H9 (cell line): ENCODE results near the gene KIF19. TPM values are rescaled to one million over a fixed set of nuclear protein-coding genes. Genes with fewer than 3 reads are reported as not detected.
A peak's percentile ranks its signal among the peaks of the same experiment; 100 is the strongest.

Experiments used
- DNase-seq: peaks from one replicate; pipeline ENCODE4 v3.0.0-alpha.2; 2017
- H2AFZ ChIP-seq: one replicate; pipeline ENCODE4 v1.6.1; 2013; ENCODE audit warnings: mild to moderate bottlenecking, low read length, control low read depth, moderate library complexity
- H2AK5ac ChIP-seq: 2 replicates; pipeline ENCODE4 v1.6.1; 2013; ENCODE audit warnings: low read length, control low read depth, mixed read lengths; ENCODE audit not compliant: insufficient read length
- H2BK120ac ChIP-seq: one replicate; pipeline ENCODE4 v1.6.1; 2013; ENCODE audit warnings: low read depth, mild to moderate bottlenecking, low read length, control low read depth, inconsistent platforms; ENCODE audit not compliant: poor library complexity, severe bottlenecking
- H2BK12ac ChIP-seq: 2 replicates; pipeline ENCODE4 v1.6.1; 2013; ENCODE audit warnings: low read length, control low read depth, mixed read lengths, low read depth; ENCODE audit not compliant: insufficient read length
- H2BK15ac ChIP-seq: 2 replicates; pipeline ENCODE4 v1.6.1; 2013; ENCODE audit warnings: low read depth, low read length, control low read depth
- H2BK20ac ChIP-seq: one replicate; pipeline ENCODE4 v1.6.1; 2013; ENCODE audit warnings: low read depth, mild to moderate bottlenecking, low read length, control low read depth, inconsistent platforms; ENCODE audit not compliant: poor library complexity, severe bottlenecking
- H2BK5ac ChIP-seq: 2 replicates; pipeline ENCODE4 v1.6.1; 2013; ENCODE audit warnings: low read length, control low read depth, mixed read lengths; ENCODE audit not compliant: insufficient read length
- H3K14ac ChIP-seq: 2 replicates; pipeline ENCODE4 v1.6.1; 2013; ENCODE audit warnings: low read length, control low read depth; ENCODE audit not compliant: insufficient read depth
- H3K18ac ChIP-seq: 2 replicates; pipeline ENCODE4 v1.6.1; 2013; ENCODE audit warnings: low read depth, mild to moderate bottlenecking, mixed read lengths, low read length, control low read depth; ENCODE audit not compliant: insufficient read length
- H3K23ac ChIP-seq: 2 replicates; pipeline ENCODE4 v1.6.1; 2013; ENCODE audit warnings: low read length, control low read depth, mixed read lengths, low read depth; ENCODE audit not compliant: insufficient read length
- H3K23me2 ChIP-seq: 2 replicates; pipeline ENCODE4 v1.6.1; 2013; ENCODE audit warnings: low read depth, mild to moderate bottlenecking, mixed read lengths, low read length, control low read depth; ENCODE audit not compliant: insufficient read length, poor library complexity, severe bottlenecking
- H3K27ac ChIP-seq: 2 replicates; pipeline ENCODE4 v1.5.1; 2013; ENCODE audit warnings: low read length, control low read depth, mixed read lengths, low read depth; ENCODE audit not compliant: insufficient read length
- H3K27me3 ChIP-seq: 2 replicates; pipeline ENCODE4 v1.6.1; 2013; ENCODE audit warnings: low read length, control low read depth, inconsistent platforms; ENCODE audit not compliant: insufficient read depth
- H3K4ac ChIP-seq: 2 replicates; pipeline ENCODE4 v1.6.1; 2013; ENCODE audit warnings: low read depth, mild to moderate bottlenecking, control low read depth, inconsistent platforms, low read length, moderate library complexity
- H3K4me1 ChIP-seq: 2 replicates; pipeline ENCODE4 v1.6.1; 2013; ENCODE audit warnings: low read length, control low read depth, inconsistent platforms; ENCODE audit not compliant: insufficient read depth
- H3K4me2 ChIP-seq: 2 replicates; pipeline ENCODE4 v1.6.1; 2013; ENCODE audit warnings: low read length, control low read depth, mixed read lengths; ENCODE audit not compliant: insufficient read length, insufficient read depth
- H3K56ac ChIP-seq: 2 replicates; pipeline ENCODE4 v1.6.1; 2013; ENCODE audit warnings: low read depth, mild to moderate bottlenecking, mixed read lengths, low read length, control low read depth; ENCODE audit not compliant: insufficient read length
- H3K79me1 ChIP-seq: 2 replicates; pipeline ENCODE4 v1.6.1; 2013; ENCODE audit warnings: low read depth, mild to moderate bottlenecking, moderate library complexity, low read length, control low read depth, inconsistent platforms; ENCODE audit not compliant: insufficient read depth, poor library complexity, severe bottlenecking
- H3K79me2 ChIP-seq: 2 replicates; pipeline ENCODE4 v1.6.1; 2013; ENCODE audit warnings: low read length, control low read depth, inconsistent platforms; ENCODE audit not compliant: insufficient read depth
- H3K9ac ChIP-seq: 2 replicates; pipeline ENCODE4 v1.6.1; 2013; ENCODE audit warnings: low read length, control low read depth, mixed read lengths; ENCODE audit not compliant: insufficient read length; ENCODE audit errors: extremely low read depth
- H3K9me3 ChIP-seq: one replicate; pipeline ENCODE4 v1.6.1; 2013; ENCODE audit warnings: low read depth, low read length, inconsistent platforms; ENCODE audit not compliant: control insufficient read depth
- H3T11ph ChIP-seq: one replicate; pipeline ENCODE4 v1.6.1; 2013; ENCODE audit warnings: mild to moderate bottlenecking, low read length, control low read depth, inconsistent platforms
- H4K20me1 ChIP-seq: one replicate; pipeline ENCODE4 v1.6.1; 2013; ENCODE audit not compliant: control insufficient read depth, insufficient read length, insufficient read depth
- H4K5ac ChIP-seq: 2 replicates; pipeline ENCODE4 v1.6.1; 2013; ENCODE audit warnings: low read depth, mild to moderate bottlenecking, mixed read lengths, low read length, control low read depth; ENCODE audit not compliant: insufficient read length
- H4K8ac ChIP-seq: replicated peaks from 2 replicates; pipeline ENCODE4 v1.6.1; 2013; ENCODE audit warnings: low read length, control low read depth, mixed read lengths, low read depth; ENCODE audit not compliant: insufficient read length
- H4K91ac ChIP-seq: 2 replicates; pipeline ENCODE4 v1.6.1; 2013; ENCODE audit warnings: low read depth, mild to moderate bottlenecking, moderate library complexity, mixed read lengths, low read length, control low read depth; ENCODE audit not compliant: insufficient read length
- H3K27ac Mint-ChIP-seq, 3 experiments: 2 replicates in 2 of 3; 3 replicates in 1 of 3; pipeline ENCODE4 v1.8.0; 2020 to 2021; ENCODE audit warnings: mixed read lengths in 3 of 3, mild to moderate bottlenecking in 1 of 3, moderate library complexity in 1 of 3
- H3K27me3 Mint-ChIP-seq: 2 replicates; pipeline ENCODE4 v1.8.0; 2021; ENCODE audit warnings: low read depth, mild to moderate bottlenecking, moderate library complexity, mixed read lengths
- H3K36me3 Mint-ChIP-seq, 3 experiments: 2 replicates in 2 of 3; 3 replicates in 1 of 3; pipeline ENCODE4 v1.8.0; 2020 to 2021; ENCODE audit warnings: low read depth in 3 of 3, mixed read lengths in 3 of 3; ENCODE audit not compliant: insufficient read depth in 1 of 3
- H3K4me1 Mint-ChIP-seq, 2 experiments: 2 replicates each; pipeline ENCODE4 v1.8.0; 2020; ENCODE audit warnings: mixed read lengths in 2 of 2
- H3K4me3 Mint-ChIP-seq, 2 experiments: 2 replicates in 1 of 2; 3 replicates in 1 of 2; pipeline ENCODE4 v1.8.0; 2020 to 2021; ENCODE audit warnings: mild to moderate bottlenecking in 2 of 2, mixed read lengths in 2 of 2, moderate library complexity in 1 of 2
- H3K9me3 Mint-ChIP-seq, 2 experiments: 2 replicates in 1 of 2; 3 replicates in 1 of 2; pipeline ENCODE4 v1.8.0; 2020; ENCODE audit warnings: mild to moderate bottlenecking in 2 of 2, mixed read lengths in 2 of 2, moderate library complexity in 1 of 2
- CTCF ChIP-seq: fragments of 200-600 bp; sonication (generic); conservative IDR thresholded peaks from 3 replicates; pipeline ENCODE4 v1.8.0; 2021; ENCODE audit warnings: antibody characterized with exemption, mild to moderate bottlenecking
- WGBS: extraction: QIAGEN DNeasy Blood & Tissue Kit; methylation state at CpG from one replicate; pipeline ENCODE4 v1.1.7; 2013; ENCODE audit warnings: missing lambda C conversion rate, low lambda C conversion rate, mixed read lengths; ENCODE audit not compliant: insufficient read length; ENCODE audit errors: extremely low coverage; 5-methylcytosine and 5-hydroxymethylcytosine counted together
- total RNA-seq: library from RNA; stranded (reverse); gene quantifications from 2 replicates; pipeline ENCODE4 v1.2.1, GENCODE V29; 2021

Gene KIF19
- total RNA-seq, 1 experiment from 2014 or later = 0.13 TPM

- H4K8ac ChIP-seq = no peak overlapping the region
- H3K4ac ChIP-seq = no peak overlapping the region
- Mint-ChIP-seq H3K4me3 (no peak overlapping the region), H3K9me3 (peaks cover 0 to 4% of the 10 kb centered on the region in 2 experiments; a peak in 1 of 5 replicates), H3K27ac (no peak overlapping the region), H3K27me3 (peaks cover 15% of the 10 kb centered on the region), H3K4me1 (peaks cover 12 to 33% of the 10 kb centered on the region in 2 experiments), H3K36me3 (no peaks in the 10 kb centered on the region; a peak in 1 of 7 replicates)
- H3K14ac ChIP-seq = no peak overlapping the region
- no CpG with 5 or more reads among the region's 5 CpGs for WGBS
- no peaks in the 10 kb centered on the region for H3K79me1 ChIP-seq
- no peak overlapping the region for H3K23ac ChIP-seq
- no peaks in the 10 kb centered on the region for H4K20me1 ChIP-seq
- no peaks in the 10 kb centered on the region for H3K9me3 ChIP-seq
- no peak overlapping the region for H2BK15ac ChIP-seq
- TF ChIP-seq CTCF = no peak
- no peak overlapping the region for H3K27ac ChIP-seq
- no peak overlapping the region for H2BK20ac ChIP-seq
- no peak overlapping the region for H2AFZ ChIP-seq
- H2AK5ac ChIP-seq = no peak overlapping the region
- no peak overlapping the region for H2BK12ac ChIP-seq
- peaks cover 2% of the 10 kb centered on the region for H3K23me2 ChIP-seq
- no peak overlapping the region for H3K18ac ChIP-seq
- no peak overlapping the region for H3K56ac ChIP-seq
- H3K79me2 ChIP-seq = no peaks in the 10 kb centered on the region
- H3K4me1 ChIP-seq = no peaks in the 10 kb centered on the region
- no peak overlapping the region for H4K91ac ChIP-seq
- H3T11ph ChIP-seq = no peak overlapping the region
- no peaks in the 10 kb centered on the region for H3K27me3 ChIP-seq
- H4K5ac ChIP-seq = no peak overlapping the region
- no peak overlapping the region for H2BK5ac ChIP-seq
- H2BK120ac ChIP-seq = no peak overlapping the region
- no peak overlapping the region for H3K9ac ChIP-seq
- no peak overlapping the region for H3K4me2 ChIP-seq
- peak; percentile 61 for DNase-seq
Observed at GRCh38 chr17:74392848-74393247, 66.8 kb downstream of the KIF19 start.
